GM12878 (cell line): ENCODE measurements around the gene KCNA3. TPM values are rescaled to one million over a fixed set of nuclear protein-coding genes. Genes with fewer than 3 reads are reported as not detected.

Experiments
- ATAC-seq: fragments of 200-7000 bp; cut with Tn5 transposase; 3 replicates; pipeline ENCODE4 v1.9.1; 2020; ENCODE audit warnings: mild to moderate bottlenecking, moderate library complexity
- BruUV-seq: library from RNA; stranded (reverse); fragments of 400-500 nt; replicated peaks from 2 replicates; lab custom pipeline; 2021; lab: Mats Ljungman, UMichigan
- CTCF ChIA-PET: fragments of 300-600 bp; sonication (Branson Sonifier 250); formaldehyde crosslinking; extraction: SDS; loops from one replicate; lab custom pipeline; 2021; ENCODE audit warnings: inconsistent platforms; lab: Yijun Ruan, JAX
- POLR2A ChIA-PET: fragments of 350-600 bp; formaldehyde crosslinking; extraction: SDS; loops from one replicate; lab custom pipeline; 2021; ENCODE audit warnings: inconsistent platforms; lab: Charles Lee
- RAD21 ChIA-PET: fragments of 300-600 bp; sonication (Branson Sonifier 250); formaldehyde crosslinking; loops from one replicate; lab custom pipeline; 2023; ENCODE audit warnings: antibody characterized with exemption; ENCODE audit not compliant: unreplicated experiment; lab: Charles Lee
- SMC1A ChIA-PET: fragments of 300-600 bp; sonication (Branson Sonifier 250); formaldehyde crosslinking; loops from one replicate; lab custom pipeline; 2023; ENCODE audit not compliant: unreplicated experiment, uncharacterized antibody; lab: Charles Lee
- DNase-seq: peaks from one replicate; pipeline ENCODE4 v3.0.0-alpha.2; 2011; ENCODE audit warnings: low read depth, low spot score
- FAIRE-seq: peaks from 3 replicates; lab custom pipeline; 2011; peaks lifted over from hg19 to GRCh38; lab: Jason Lieb, UNC
- H2AFZ ChIP-seq: 2 replicates; pipeline ENCODE4 v1.6.0; 2011; ENCODE audit warnings: low read depth, low read length, control low read depth; ENCODE audit not compliant: control insufficient read depth
- H3K27ac ChIP-seq: 2 replicates; pipeline ENCODE4 v1.5.1; 2011; ENCODE audit warnings: control low read depth; ENCODE audit not compliant: control insufficient read depth, insufficient read depth
- H3K27me3 ChIP-seq, 2 experiments: replicated peaks in 1 of 2; 2 replicates each; pipeline versions ENCODE4 v1.6.0 to v1.6.1; 2011; ENCODE audit warnings: low read length in 1 of 2; ENCODE audit not compliant: control insufficient read depth in 2 of 2, insufficient read depth in 2 of 2
- H3K36me3 ChIP-seq, 2 experiments: 2 replicates each; pipeline ENCODE4 v1.5.1; 2011; ENCODE audit warnings: low read length in 1 of 2; ENCODE audit not compliant: control insufficient read depth in 2 of 2, insufficient read depth in 2 of 2
- H3K4me1 ChIP-seq: 2 replicates; pipeline ENCODE4 v1.6.1; 2011; ENCODE audit warnings: mild to moderate bottlenecking, low read length, moderate library complexity, mixed read lengths; ENCODE audit not compliant: control insufficient read depth, insufficient read depth
- H3K4me2 ChIP-seq: 2 replicates; pipeline ENCODE4 v1.6.0; 2011; ENCODE audit warnings: control low read depth; ENCODE audit not compliant: control insufficient read depth, insufficient read depth
- H3K4me3 ChIP-seq: fragments of 200-600 bp; sonication (generic); 2 replicates; pipeline ENCODE4 v1.5.1; 2016
- H3K79me2 ChIP-seq: 2 replicates; pipeline ENCODE4 v1.6.0; 2011; ENCODE audit warnings: low read length; ENCODE audit not compliant: control insufficient read depth, insufficient read depth
- H3K9ac ChIP-seq: 2 replicates; pipeline ENCODE4 v1.8.0; 2011; ENCODE audit warnings: low read length, control low read depth, mixed read lengths; ENCODE audit not compliant: control insufficient read depth, insufficient read depth
- H3K9me3 ChIP-seq: replicated peaks from 3 replicates; pipeline ENCODE4 v1.5.1; 2011; ENCODE audit warnings: mild to moderate bottlenecking, low read length; ENCODE audit not compliant: control insufficient read depth, insufficient read depth
- H4K20me1 ChIP-seq: 2 replicates; pipeline ENCODE4 v1.6.0; 2011; ENCODE audit not compliant: control insufficient read depth, insufficient read depth
- BCL11A ChIP-seq: IDR thresholded peaks from 2 replicates; pipeline ENCODE4 v1.6.1; 2011; ENCODE audit warnings: low read depth, low read length
- IRF4 ChIP-seq: IDR thresholded peaks from 2 replicates; pipeline ENCODE4 v1.6.1; 2011; ENCODE audit warnings: low read depth, low read length
- KDM1A ChIP-seq: fragments of 200-600 bp; sonication (generic); IDR thresholded peaks from 2 replicates; pipeline ENCODE4 v1.6.1; 2016; ENCODE audit warnings: borderline replicate concordance
- RAD21 ChIP-seq: IDR thresholded peaks from 2 replicates; pipeline ENCODE4 v1.6.1; 2011; ENCODE audit warnings: mild to moderate bottlenecking, low read depth, low read length, moderate library complexity; ENCODE audit not compliant: insufficient read depth
- RAD51 ChIP-seq: fragments of 450-650 bp; IDR thresholded peaks from 2 replicates; pipeline ENCODE4 v1.6.1; 2016; ENCODE audit warnings: moderate library complexity, mild to moderate bottlenecking, inconsistent platforms
- RELA ChIP-seq: fragments of 450-650 bp; IDR thresholded peaks from 2 replicates; pipeline ENCODE4 v1.8.0; 2014; ENCODE audit warnings: borderline replicate concordance; ENCODE audit not compliant: partially characterized antibody
- STAT3 ChIP-seq: IDR thresholded peaks from 2 replicates; pipeline ENCODE4 v1.6.1; 2011; ENCODE audit warnings: low read depth, low read length, improper control_type of control experiment
- SUPT20H ChIP-seq: IDR thresholded peaks from 2 replicates; pipeline ENCODE4 v1.6.1; 2011; ENCODE audit warnings: low read depth, mild to moderate bottlenecking, low read length, moderate library complexity, borderline replicate concordance; ENCODE audit not compliant: control insufficient read depth
- YY1 ChIP-seq: IDR thresholded peaks from 2 replicates; pipeline ENCODE4 v1.6.1; 2011; ENCODE audit warnings: low read depth, mild to moderate bottlenecking, low read length
- ZZZ3 ChIP-seq: IDR thresholded peaks from 2 replicates; pipeline ENCODE4 v1.6.1; 2011; ENCODE audit warnings: low read depth; ENCODE audit not compliant: control insufficient read depth, insufficient read length
- WGBS: methylation state at CpG from one replicate; pipeline ENCODE4 v1.1.6; 2016; ENCODE audit warnings: low lambda C conversion rate; ENCODE audit not compliant: insufficient replicate concordance, insufficient coverage; ENCODE audit errors: missing lambda C conversion rate; 5-methylcytosine and 5-hydroxymethylcytosine counted together
- in situ Hi-C: fragments of 300-500 bp; cut with MboI; formaldehyde crosslinking; loops from 9 replicates; pipeline ENCODE4 v1.14.3; 2018; ENCODE audit warnings: mixed read lengths
- intact Hi-C: fragments of 100-400 bp; cut with micrococcal nuclease; formaldehyde crosslinking; loops from one replicate; pipeline ENCODE4 v1.14.2; 2022; ENCODE audit not compliant: unreplicated experiment
- polyA plus RNA-seq, 11 experiments: library from polyadenylated mRNA; depleted of rRNA in 4 of 11; unstranded in 6 of 11; stranded (reverse) in 5 of 11; fragments of >200 nt; fragmentation: Nextera tagmentation in 4 of 11; fragmentation: Illumina TruSeq in 1 of 11; extraction: Ambion mirVana in 4 of 11; extraction: Trizol in 1 of 11; gene quantifications; 1 replicate in 1 of 11; 2 replicates in 10 of 11; pipeline versions ENCODE4 v1.2.1 to v1.2.3, GENCODE V29; 2011 to 2016; ENCODE audit warnings: inconsistent platforms in 2 of 11, missing spikeins in 2 of 11, low read depth in 1 of 11
- total RNA-seq, 4 experiments: library from RNA; depleted of rRNA in 3 of 4; stranded (reverse); fragments of >200 nt in 3 of 4; fragmentation: Illumina TruSeq in 1 of 4; extraction: Trizol in 1 of 4; gene quantifications; 2 replicates each; pipeline versions ENCODE4 v1.2.1 to v1.2.3, GENCODE V29; 2013 to 2021
- TF ChIP-seq, protein P1 (sequence below): IDR thresholded peaks from 2 replicates; pipeline ENCODE4 v1.6.1; 2011; ENCODE audit warnings: low read depth, low read length, improper control_type of control experiment, borderline replicate concordance
- TF ChIP-seq, protein P2 (sequence below): fragments of 450-650 bp; IDR thresholded peaks from 2 replicates; pipeline ENCODE4 v1.6.1; 2016; ENCODE audit warnings: mild to moderate bottlenecking
- TF ChIP-seq, protein P3 (sequence below): IDR thresholded peaks from 2 replicates; pipeline ENCODE4 v1.6.1; 2011; ENCODE audit warnings: mild to moderate bottlenecking, low read depth, low read length, moderate library complexity; ENCODE audit not compliant: insufficient replicate concordance
- TF ChIP-seq, protein P4 (sequence below): fragments of 150-350 bp; IDR thresholded peaks from 2 replicates; pipeline ENCODE4 v1.6.1; 2014; ENCODE audit warnings: mild to moderate bottlenecking, low read depth, low read length
- TF ChIP-seq, protein P5 (sequence below): fragments of 450-650 bp; IDR thresholded peaks from 2 replicates; pipeline ENCODE4 v1.6.1; 2016; ENCODE audit warnings: mild to moderate bottlenecking, moderate library complexity, borderline replicate concordance

KCNA3 gene
- total and polyA plus RNA-seq, 10 of the 15 experiments (the other 5 are each of a cell fraction or from before 2014, with no cell fraction given): 0.10 to 3.3 (median 1.7) TPM

DNA sequence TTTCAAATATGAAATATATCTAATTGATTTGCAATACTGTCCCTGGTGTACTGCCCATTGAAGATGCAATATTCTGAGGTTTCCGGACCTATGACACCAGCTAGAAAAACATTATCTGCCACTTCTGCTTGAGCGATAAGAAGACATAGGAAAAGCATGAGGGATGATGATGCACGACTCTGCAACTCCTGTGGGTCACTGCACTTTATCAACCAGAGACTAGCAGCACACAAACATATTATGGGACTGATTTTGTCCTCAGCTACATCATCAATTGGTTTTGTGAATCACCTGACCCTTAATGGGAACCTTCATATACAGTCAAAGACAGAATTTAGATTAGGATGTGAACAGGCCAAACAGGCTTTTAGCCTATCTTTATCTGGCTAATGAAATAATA, 13.8 kb upstream of the KCNA3 start:
- ChIA-PET RAD21 (interaction anchor here (1.5 kb wide), 2 partner anchors 51 to 77 kb away, joined by 4 to 6 read pairs; no protein-coding TSS in a partner anchor), POLR2A (no interaction called here), SMC1A (no interaction called here), CTCF (interaction anchor here (0.5 to 3.6 kb wide), 3 partner anchors 57 to 132 kb away, joined by 3 to 19 read pairs (median 4); no protein-coding TSS in a partner anchor)
- Histone ChIP-seq H3K9ac (no peak overlapping the region), H3K4me1 (no peaks in the 10 kb centered on the region), H4K20me1 (no peaks in the 10 kb centered on the region), H3K4me2 (no peak overlapping the region), H3K27ac (no peak overlapping the region), H3K4me3 (no peak overlapping the region), H3K9me3 (no peaks in the 10 kb centered on the region), H3K36me3 (no peaks in the 10 kb centered on the region), H3K79me2 (no peaks in the 10 kb centered on the region), H3K27me3 (no peaks in the 10 kb centered on the region), H2AFZ (no peak overlapping the region)
- TF ChIP-seq SUPT20H (no peak), RAD51 (no peak), ZZZ3 (no peak), RELA (no peak), YY1 (no peak), BCL11A (no peak), RAD21 (no peak), IRF4 (no peak), KDM1A (no peak), STAT3 (no peak)
- TF ChIP-seq, protein P1, sequence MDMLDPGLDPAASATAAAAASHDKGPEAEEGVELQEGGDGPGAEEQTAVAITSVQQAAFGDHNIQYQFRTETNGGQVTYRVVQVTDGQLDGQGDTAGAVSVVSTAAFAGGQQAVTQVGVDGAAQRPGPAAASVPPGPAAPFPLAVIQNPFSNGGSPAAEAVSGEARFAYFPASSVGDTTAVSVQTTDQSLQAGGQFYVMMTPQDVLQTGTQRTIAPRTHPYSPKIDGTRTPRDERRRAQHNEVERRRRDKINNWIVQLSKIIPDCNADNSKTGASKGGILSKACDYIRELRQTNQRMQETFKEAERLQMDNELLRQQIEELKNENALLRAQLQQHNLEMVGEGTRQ: no peak
- TF ChIP-seq, protein P2, sequence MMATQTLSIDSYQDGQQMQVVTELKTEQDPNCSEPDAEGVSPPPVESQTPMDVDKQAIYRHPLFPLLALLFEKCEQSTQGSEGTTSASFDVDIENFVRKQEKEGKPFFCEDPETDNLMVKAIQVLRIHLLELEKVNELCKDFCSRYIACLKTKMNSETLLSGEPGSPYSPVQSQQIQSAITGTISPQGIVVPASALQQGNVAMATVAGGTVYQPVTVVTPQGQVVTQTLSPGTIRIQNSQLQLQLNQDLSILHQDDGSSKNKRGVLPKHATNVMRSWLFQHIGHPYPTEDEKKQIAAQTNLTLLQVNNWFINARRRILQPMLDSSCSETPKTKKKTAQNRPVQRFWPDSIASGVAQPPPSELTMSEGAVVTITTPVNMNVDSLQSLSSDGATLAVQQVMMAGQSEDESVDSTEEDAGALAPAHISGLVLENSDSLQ: no peak
- TF ChIP-seq, protein P3, sequence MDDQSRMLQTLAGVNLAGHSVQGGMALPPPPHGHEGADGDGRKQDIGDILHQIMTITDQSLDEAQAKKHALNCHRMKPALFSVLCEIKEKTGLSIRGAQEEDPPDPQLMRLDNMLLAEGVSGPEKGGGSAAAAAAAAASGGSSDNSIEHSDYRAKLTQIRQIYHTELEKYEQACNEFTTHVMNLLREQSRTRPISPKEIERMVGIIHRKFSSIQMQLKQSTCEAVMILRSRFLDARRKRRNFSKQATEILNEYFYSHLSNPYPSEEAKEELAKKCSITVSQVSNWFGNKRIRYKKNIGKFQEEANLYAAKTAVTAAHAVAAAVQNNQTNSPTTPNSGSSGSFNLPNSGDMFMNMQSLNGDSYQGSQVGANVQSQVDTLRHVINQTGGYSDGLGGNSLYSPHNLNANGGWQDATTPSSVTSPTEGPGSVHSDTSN: no peak
- TF ChIP-seq, protein P4, sequence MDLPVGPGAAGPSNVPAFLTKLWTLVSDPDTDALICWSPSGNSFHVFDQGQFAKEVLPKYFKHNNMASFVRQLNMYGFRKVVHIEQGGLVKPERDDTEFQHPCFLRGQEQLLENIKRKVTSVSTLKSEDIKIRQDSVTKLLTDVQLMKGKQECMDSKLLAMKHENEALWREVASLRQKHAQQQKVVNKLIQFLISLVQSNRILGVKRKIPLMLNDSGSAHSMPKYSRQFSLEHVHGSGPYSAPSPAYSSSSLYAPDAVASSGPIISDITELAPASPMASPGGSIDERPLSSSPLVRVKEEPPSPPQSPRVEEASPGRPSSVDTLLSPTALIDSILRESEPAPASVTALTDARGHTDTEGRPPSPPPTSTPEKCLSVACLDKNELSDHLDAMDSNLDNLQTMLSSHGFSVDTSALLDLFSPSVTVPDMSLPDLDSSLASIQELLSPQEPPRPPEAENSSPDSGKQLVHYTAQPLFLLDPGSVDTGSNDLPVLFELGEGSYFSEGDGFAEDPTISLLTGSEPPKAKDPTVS: no peak
- TF ChIP-seq, protein P5, sequence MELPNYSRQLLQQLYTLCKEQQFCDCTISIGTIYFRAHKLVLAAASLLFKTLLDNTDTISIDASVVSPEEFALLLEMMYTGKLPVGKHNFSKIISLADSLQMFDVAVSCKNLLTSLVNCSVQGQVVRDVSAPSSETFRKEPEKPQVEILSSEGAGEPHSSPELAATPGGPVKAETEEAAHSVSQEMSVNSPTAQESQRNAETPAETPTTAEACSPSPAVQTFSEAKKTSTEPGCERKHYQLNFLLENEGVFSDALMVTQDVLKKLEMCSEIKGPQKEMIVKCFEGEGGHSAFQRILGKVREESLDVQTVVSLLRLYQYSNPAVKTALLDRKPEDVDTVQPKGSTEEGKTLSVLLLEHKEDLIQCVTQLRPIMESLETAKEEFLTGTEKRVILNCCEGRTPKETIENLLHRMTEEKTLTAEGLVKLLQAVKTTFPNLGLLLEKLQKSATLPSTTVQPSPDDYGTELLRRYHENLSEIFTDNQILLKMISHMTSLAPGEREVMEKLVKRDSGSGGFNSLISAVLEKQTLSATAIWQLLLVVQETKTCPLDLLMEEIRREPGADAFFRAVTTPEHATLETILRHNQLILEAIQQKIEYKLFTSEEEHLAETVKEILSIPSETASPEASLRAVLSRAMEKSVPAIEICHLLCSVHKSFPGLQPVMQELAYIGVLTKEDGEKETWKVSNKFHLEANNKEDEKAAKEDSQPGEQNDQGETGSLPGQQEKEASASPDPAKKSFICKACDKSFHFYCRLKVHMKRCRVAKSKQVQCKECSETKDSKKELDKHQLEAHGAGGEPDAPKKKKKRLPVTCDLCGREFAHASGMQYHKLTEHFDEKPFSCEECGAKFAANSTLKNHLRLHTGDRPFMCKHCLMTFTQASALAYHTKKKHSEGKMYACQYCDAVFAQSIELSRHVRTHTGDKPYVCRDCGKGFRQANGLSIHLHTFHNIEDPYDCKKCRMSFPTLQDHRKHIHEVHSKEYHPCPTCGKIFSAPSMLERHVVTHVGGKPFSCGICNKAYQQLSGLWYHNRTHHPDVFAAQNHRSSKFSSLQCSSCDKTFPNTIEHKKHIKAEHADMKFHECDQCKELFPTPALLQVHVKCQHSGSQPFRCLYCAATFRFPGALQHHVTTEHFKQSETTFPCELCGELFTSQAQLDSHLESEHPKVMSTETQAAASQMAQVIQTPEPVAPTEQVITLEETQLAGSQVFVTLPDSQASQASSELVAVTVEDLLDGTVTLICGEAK: no peak
- FAIRE-seq (no peak), ATAC-seq (no peak), DNase-seq (no peak)
- intact Hi-C loops: loop anchor here (5.0 kb wide), 1 partner anchor 74 kb away; no protein-coding TSS in a partner anchor
- in situ Hi-C loops: no loop called here
- BruUV-seq: no TSS peak
- 43% methylated on average over 3 of the region's 3 CpGs for WGBS
